GM21367 (cell line): ENCODE results near the gene NTN1.

ENCODE experiments used
- ATAC-seq: cut with Tn5 transposase; IDR thresholded peaks from one replicate; pipeline ENCODE4 v1.9.1; 2021; ENCODE audit not compliant: unreplicated experiment

The NTN1 gene

GRCh38 chr17:9229160-9229825 is 208.0 kb downstream of the NTN1 start:
- ATAC-seq: no peak

DNA sequence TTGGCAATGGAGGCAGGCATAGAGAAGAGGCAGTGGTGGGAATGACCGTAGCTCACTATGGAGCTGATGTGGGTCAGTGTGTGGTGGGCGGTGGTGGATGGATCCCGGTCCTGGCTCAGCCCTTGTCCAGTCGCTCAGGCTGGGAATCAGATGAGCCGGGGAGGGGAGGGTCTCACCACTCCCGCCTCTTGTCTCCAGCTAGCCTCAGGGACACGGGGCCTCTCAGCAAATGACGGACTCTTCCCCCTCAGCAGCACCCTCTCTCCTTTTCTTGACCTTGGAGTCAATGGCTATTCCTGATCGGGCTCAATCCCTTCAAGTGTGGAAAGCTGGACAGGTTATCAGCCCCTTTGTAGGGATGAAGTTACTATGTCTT is 208.5 kb downstream of the NTN1 start:
- ATAC-seq: no peak

DNA sequence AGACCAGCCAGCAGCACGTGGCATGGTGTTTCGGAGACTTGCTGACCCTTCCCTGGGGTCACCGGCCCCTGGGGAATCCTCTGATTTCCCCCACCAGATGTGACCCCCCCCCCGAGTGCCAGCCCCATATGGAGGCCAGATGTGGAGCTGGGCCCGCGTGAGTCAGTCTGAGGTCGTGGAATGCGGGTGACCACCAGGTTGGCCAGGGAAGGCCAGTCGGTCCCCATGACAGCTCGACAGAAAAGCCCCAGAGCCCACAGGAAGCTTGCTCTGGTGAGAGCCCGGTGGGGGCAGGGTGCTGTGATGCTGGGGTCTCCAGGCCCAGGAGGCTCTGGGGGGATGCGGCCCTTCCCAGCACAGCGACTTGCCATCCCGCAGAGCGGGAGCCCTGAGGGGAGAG is 209.0 kb downstream of the NTN1 start:
- ATAC-seq: no peak

GRCh38 chr17:9230861-9231260 is 209.6 kb downstream of the NTN1 start:
- ATAC-seq: no peak

DNA sequence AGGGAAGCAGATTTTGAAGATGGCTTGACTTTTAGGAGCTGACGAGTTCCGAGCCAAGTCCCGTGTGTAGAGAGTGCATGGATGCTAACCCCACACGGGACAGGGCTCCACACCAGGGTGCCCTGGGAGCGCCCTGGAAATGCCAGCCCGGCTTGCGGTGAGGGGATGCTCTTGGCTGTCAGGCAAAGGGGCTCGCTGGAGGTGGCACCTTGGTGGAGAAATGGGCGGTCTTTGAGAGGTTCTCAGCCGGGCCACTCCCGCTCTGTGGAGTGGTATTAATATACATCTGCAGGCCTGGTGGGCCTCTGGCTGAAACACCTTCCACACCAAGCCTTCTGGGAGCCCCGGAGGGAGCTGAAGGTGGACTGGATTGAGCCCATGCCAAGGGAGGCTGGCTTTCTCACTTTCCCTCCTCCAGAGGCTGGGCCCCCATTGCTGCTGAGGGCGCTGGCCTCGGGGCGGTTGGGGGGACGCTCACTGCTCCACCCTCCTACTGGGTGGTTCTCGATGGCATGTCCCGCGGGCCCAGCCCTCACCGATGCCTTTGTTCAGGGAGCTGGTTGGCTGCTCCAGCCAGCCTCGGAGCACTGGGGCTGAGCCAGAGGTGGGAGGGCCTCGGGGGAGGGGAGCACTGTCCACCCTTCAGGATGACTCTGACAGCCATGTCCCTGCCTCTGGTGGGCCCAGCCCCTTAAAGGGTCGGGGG is 210.3 kb downstream of the NTN1 start:
- no peak for ATAC-seq

GRCh38 chr17:9232155-9232475 is 210.8 kb downstream of the NTN1 start:
- ATAC-seq: no peak

GRCh38 chr17:9232591-9233270 is 211.4 kb downstream of the NTN1 start:
- no peak for ATAC-seq

DNA sequence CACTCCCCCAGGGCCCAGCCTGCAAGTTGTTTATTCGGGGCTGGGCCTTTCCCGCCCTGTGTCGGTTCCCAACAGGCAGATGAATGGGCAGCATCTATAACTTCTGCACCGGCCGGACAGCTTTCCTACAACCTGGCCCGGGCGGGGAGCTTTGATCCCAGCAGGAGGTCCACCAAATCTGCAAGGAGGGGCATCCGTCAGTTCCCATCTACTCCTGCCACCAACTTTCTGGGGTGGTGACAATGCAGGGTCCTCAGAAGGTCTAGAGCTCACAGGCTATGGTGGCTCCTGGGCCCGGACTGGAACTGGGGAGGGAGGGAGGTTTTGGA is 211.9 kb downstream of the NTN1 start:
- no peak for ATAC-seq

DNA sequence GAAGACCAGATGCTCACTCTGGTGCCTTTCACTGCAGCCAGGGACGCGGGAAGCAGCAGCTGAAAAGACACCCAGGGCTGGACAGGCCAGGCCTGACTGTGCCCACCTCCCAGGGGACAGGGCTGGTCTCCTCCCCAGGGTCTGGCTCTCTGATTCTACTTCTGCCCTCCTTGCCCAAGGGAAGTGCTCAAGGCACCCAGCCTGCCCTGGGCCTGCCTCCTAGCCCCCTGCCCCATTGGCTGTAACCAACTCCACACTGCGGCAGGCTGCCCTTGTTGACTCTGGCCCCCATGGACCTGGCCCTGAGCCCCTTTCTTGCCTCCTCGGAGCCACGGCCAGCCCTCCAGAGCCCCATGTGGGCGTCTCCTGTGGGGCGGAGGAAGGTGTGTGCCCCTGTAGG is 212.5 kb downstream of the NTN1 start:
- ATAC-seq: no peak

DNA sequence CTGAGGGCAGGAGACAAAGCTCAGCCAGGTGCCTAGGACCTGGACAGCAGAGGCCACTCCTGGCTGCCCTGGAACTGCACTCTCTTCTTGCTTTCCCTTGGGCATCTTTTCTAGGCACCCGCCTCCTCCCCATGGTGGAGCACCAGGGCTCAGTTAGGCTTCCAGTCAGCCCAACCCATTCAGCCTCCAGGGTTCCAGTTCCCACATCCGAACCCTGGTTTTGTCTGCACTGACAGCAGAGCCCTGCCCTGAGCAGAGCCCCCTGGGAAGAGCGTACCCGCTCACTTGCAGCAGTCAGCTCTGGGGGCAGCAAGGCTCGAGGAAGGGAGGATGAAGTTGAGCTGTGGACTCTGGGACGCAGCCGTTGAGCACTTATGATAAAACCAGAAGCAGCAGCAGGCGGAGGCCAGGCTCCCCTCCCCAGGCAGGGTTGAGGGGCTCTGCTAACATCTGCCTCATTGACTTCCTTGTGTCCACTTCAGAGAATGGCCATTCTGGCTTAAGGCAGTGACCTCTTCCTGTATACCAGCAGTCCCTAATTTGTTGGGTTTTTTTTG is 213.2 kb downstream of the NTN1 start:
- ATAC-seq: no peak

DNA sequence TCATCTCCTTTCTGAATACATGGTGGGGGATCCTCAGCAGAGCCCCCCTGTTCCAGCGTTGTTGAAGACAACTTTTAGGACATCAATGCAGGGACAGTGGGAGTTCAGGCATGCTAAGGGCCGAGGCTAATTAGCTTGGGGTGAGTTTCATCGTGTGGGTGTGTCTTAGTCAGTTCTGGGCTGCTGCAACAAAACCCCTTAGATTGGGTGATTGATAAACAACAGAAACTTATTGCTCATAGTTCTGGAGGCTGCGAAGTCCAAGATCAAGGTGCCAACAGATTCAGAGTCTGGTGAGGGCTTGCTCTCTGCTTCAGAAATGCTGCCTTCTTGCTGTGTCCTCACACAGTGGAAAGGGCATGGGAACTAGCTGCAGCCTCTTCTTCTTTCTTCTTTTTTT is 214.0 kb downstream of the NTN1 start:
- no peak for ATAC-seq

- no peak for ATAC-seq
Measured at GRCh38 chr17:9236286-9237052, 215.2 kb downstream of the NTN1 start.

GRCh38 chr17:9237053-9237410 is 215.7 kb downstream of the NTN1 start:
- ATAC-seq: no peak

DNA sequence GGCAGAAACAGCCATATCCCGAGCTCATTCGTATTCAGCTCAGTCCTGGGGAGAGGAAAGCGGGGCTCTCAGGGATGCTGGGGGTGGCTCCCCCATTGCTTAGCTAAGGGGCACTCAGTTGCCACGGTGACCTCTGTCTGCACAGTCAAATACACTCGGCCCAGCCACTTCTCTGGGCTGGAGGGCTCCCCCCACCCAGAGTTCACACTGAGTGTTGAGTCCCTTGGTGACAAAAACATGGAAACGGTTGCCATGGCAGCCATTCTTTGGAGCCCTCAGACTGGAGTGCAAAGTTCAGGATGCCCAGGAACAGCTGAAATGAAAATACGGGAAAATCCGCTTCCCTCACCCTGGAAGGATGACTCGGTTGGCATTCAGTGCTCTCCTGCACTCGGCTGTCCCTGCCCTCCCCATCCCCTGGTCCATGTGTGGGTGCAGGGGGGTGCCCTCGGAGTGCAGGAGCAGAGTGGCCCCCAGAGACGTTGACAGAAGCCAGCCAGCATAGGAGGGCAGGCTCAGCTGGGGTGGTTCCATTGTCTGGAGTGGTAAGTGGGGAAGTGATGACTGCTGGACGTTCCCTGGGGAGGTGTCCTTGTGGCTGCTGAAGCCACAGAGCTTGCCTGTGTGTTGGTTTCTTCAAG is 216.5 kb downstream of the NTN1 start:
- no peak for ATAC-seq

- ATAC-seq: no peak
Measured at GRCh38 chr17:9238340-9239245, 217.3 kb downstream of the NTN1 start.

DNA sequence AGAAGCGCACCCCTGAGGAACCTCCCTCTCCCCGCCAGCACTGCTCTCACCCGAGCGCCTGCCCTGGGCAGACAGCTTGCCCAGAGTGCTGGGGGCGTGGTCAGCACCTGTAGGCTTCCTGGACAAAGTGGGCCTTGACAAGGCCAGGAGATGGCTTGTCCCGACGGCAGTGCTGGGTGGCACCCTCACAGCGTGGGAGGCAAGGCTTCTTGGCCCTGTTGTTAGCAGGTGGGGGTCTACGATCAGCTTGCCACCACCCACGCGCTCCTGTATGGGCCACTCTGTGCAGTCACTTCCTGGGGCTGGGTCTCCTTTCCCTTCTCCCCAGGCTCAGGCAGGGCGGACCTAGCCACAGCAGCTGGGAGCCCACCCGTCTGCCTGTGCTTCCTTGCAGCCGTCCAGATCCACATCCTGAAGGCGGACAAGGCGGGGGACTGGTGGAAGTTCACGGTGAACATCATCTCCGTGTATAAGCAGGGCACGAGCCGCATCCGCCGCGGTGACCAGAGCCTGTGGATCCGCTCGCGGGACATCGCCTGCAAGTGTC is 218.0 kb downstream of the NTN1 start:
- ATAC-seq: no peak

DNA sequence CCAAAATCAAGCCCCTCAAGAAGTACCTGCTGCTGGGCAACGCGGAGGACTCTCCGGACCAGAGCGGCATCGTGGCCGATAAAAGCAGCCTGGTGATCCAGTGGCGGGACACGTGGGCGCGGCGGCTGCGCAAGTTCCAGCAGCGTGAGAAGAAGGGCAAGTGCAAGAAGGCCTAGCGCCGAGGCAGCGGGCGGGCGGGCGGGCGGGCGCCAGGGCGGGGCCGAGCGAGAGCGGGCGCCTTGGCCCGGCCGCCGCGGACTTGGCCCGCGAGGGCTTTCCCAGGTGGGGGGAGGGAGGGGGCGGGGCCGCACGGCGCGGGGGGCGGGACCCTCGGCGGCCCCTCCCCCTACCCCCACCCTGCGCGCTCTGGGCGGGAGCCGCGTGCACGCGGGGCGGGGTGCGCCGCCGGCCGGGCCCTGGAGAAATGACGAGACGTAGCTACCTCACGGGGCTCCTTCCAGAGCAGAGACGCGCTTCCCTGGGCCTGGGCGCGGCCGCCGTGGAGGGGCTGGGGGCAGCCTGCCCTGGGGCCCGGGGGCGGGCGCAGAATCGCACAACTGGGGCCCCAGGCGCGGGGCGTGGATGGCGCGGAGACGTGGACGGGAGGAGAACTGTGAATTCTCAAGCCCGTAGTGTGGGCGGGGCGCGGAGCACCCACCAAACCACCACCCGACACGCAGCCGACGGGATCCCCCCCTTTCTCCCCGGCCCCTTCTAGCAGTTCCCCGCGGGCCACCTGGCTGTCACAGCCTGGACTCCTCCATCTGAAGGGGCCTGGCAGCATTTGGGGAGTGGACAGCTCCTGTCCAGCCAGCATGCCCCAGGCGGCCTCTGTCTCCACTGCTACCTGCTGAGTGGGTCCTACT is 218.7 kb downstream of the NTN1 start:
- ATAC-seq: no peak

DNA sequence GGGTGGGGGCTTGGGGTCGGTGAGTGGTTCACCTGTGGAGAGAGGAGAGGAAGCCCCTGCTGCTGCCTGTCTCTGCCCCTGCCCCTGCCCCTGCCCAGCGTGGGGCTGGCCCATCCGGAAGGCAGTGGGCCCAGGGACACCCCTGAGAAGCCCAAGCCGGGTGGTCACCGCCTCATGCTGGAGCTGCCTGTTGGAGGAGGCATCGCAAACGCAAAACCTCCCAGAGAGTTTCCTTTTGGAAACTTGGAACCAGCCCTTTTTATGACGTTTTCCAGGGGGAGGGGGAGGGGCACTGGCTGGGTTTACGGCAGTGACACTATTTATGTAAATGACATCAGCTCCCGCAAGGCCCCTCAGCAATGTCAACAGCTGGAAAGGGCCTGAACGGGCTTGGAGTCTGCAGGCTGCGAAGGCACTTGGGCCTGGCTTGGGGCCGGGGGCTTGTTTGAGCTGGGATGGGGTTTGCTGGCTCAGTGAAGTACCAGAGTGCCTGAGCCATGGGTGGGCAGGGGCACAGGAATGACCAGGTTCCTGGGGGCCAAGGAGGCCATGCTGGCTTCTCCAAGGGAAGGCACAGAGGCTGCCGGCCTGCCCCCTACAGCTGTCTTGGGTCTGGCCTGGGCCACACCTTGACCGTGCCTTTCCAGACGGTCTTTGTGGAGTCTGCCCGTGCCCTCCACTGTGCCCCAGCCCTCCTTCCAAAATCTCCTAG is 219.5 kb downstream of the NTN1 start:
- no peak for ATAC-seq
